IMR-90 (cell line): ENCODE results near the gene MINAR1.

Experiments used
- CTCF ChIP-seq: conservative IDR thresholded peaks from 2 replicates; pipeline ENCODE4 v1.5.1; 2012; ENCODE audit warnings: mild to moderate bottlenecking, low read depth, low read length, improper control_type of control experiment
- ELK1 ChIP-seq: fragments of 150-350 bp; IDR thresholded peaks from 2 replicates; pipeline ENCODE4 v1.6.1; 2016; ENCODE audit warnings: low read depth, mild to moderate bottlenecking, low read length, moderate library complexity, borderline replicate concordance
- MAZ ChIP-seq: IDR thresholded peaks from 2 replicates; pipeline ENCODE4 v1.6.1; 2012; ENCODE audit warnings: low read depth, mild to moderate bottlenecking, low read length, improper control_type of control experiment, moderate library complexity, borderline replicate concordance
- MXI1 ChIP-seq: IDR thresholded peaks from 2 replicates; pipeline ENCODE4 v1.6.1; 2012; ENCODE audit warnings: low read depth, mild to moderate bottlenecking, low read length, moderate library complexity, borderline replicate concordance
- POLR2A ChIP-seq: IDR thresholded peaks from 2 replicates; pipeline ENCODE4 v1.6.1; 2012; ENCODE audit warnings: mild to moderate bottlenecking, low read depth, low read length
- RCOR1 ChIP-seq: IDR thresholded peaks from 2 replicates; pipeline ENCODE4 v1.6.1; 2012; ENCODE audit warnings: mild to moderate bottlenecking, low read length, improper control_type of control experiment; ENCODE audit not compliant: insufficient replicate concordance
- RFX5 ChIP-seq: IDR thresholded peaks from 2 replicates; pipeline ENCODE4 v1.8.0; 2012; ENCODE audit warnings: low read depth, mild to moderate bottlenecking, low read length, moderate library complexity
- USF2 ChIP-seq: fragments of 150-350 bp; IDR thresholded peaks from 2 replicates; pipeline ENCODE4 v1.6.1; 2017; ENCODE audit warnings: mild to moderate bottlenecking, antibody characterized with exemption, low read length, low read depth

GRCh38 chr15:79400650-79401049, 31.5 kb upstream of the MINAR1 start:
- TF ChIP-seq RCOR1: no peak
- TF ChIP-seq CTCF: no peak
- no peak for TF ChIP-seq POLR2A
- no peak for TF ChIP-seq USF2
- no peak for TF ChIP-seq MXI1
- no peak for TF ChIP-seq RFX5
- no peak for TF ChIP-seq MAZ
- no peak for TF ChIP-seq ELK1
